GM19025 (cell line): Measurements from ENCODE around the gene CEP170B.
"Not testable (repeated sequence)": the region's sequence is repeated elsewhere in the genome, so short reads cannot be mapped to it uniquely, and the experiment has no call there.

Experiments used
- ATAC-seq: cut with Tn5 transposase; IDR thresholded peaks from one replicate; pipeline ENCODE4 v1.9.1; 2021; ENCODE audit warnings: mild to moderate bottlenecking, low read depth, moderate library complexity; ENCODE audit not compliant: unreplicated experiment

Gene CEP170B

GRCh38 chr14:104940526-104941150 lies 75.6 kb downstream of the CEP170B start:
- no peak for ATAC-seq

- ATAC-seq = no peak
Observed at GRCh38 chr14:104941508-104942365, 76.7 kb downstream of the CEP170B start.

GRCh38 chr14:104942586-104942985 lies 77.5 kb downstream of the CEP170B start:
- ATAC-seq = no peak

- not testable (repeated sequence) for ATAC-seq
Observed at GRCh38 chr14:104943216-104944015, 78.3 kb downstream of the CEP170B start.

- ATAC-seq = not testable (repeated sequence)
Observed at GRCh38 chr14:104944016-104944308, 78.9 kb downstream of the CEP170B start.

GRCh38 chr14:104944436-104945205 lies 79.6 kb downstream of the CEP170B start:
- not testable (repeated sequence) for ATAC-seq

GRCh38 chr14:104945266-104945665 lies 80.2 kb downstream of the CEP170B start:
- not testable (repeated sequence) for ATAC-seq
